ENCODE results near the gene WDR86. TPM values are rescaled to one million over a fixed set of nuclear protein-coding genes. Genes with fewer than 3 reads are reported as not detected.

WDR86 gene
- total RNA-seq, 1 experiment from 2014 or later: not detected

DNA sequence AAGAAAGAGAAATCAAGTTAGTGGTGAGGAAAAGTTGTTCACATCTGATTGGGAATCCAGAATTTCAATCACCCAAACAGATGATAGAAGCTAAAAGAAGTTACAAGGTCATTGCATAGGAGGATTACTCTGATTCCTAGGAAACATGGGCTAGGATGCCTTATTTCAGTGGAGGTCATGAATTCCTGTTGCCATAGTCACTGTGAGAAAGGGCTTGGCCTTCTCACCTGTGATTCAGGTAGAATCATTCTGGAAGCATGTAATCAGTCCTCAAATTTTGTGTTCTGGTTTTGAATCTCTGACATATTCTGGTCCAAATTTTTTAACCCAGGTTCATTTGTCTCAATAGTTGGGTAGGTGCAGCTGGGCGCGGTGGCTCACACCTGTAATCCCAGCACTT is 72.5 kb downstream of the WDR86 start:
- no peak overlapping the region for H3K27ac Mint-ChIP-seq (ENCODE audit: unreplicated experiment)
- H3K4me1 Mint-ChIP-seq (ENCODE audit: low read depth, unreplicated experiment): peaks cover 14% of the 10 kb centered on the region
- peaks cover 22% of the 10 kb centered on the region for H3K36me3 Mint-ChIP-seq (ENCODE audit: insufficient read depth, unreplicated experiment)
- TF ChIP-seq, protein P1, sequence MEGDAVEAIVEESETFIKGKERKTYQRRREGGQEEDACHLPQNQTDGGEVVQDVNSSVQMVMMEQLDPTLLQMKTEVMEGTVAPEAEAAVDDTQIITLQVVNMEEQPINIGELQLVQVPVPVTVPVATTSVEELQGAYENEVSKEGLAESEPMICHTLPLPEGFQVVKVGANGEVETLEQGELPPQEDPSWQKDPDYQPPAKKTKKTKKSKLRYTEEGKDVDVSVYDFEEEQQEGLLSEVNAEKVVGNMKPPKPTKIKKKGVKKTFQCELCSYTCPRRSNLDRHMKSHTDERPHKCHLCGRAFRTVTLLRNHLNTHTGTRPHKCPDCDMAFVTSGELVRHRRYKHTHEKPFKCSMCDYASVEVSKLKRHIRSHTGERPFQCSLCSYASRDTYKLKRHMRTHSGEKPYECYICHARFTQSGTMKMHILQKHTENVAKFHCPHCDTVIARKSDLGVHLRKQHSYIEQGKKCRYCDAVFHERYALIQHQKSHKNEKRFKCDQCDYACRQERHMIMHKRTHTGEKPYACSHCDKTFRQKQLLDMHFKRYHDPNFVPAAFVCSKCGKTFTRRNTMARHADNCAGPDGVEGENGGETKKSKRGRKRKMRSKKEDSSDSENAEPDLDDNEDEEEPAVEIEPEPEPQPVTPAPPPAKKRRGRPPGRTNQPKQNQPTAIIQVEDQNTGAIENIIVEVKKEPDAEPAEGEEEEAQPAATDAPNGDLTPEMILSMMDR (IDR thresholded peaks at IDR 0.05; ENCODE audit: unreplicated experiment): no peak
- CTCF ChIA-PET: interaction anchor here (0.7 kb wide), 1 partner anchor 1035 kb away, joined by 5 read pairs; no protein-coding TSS in a partner anchor
- H3K4me3 Mint-ChIP-seq (ENCODE audit: low read depth, unreplicated experiment): no peak overlapping the region
- no peaks in the 10 kb centered on the region for H3K27me3 Mint-ChIP-seq (ENCODE audit: unreplicated experiment)
- DNase-seq: no peak
- no peaks in the 10 kb centered on the region for H3K9me3 Mint-ChIP-seq (ENCODE audit: low read depth, unreplicated experiment)
- intact Hi-C loops (cut with micrococcal nuclease; ENCODE audit: unreplicated experiment): no loop called here
- BruUV-seq (replicated peaks): no TSS peak

DNA sequence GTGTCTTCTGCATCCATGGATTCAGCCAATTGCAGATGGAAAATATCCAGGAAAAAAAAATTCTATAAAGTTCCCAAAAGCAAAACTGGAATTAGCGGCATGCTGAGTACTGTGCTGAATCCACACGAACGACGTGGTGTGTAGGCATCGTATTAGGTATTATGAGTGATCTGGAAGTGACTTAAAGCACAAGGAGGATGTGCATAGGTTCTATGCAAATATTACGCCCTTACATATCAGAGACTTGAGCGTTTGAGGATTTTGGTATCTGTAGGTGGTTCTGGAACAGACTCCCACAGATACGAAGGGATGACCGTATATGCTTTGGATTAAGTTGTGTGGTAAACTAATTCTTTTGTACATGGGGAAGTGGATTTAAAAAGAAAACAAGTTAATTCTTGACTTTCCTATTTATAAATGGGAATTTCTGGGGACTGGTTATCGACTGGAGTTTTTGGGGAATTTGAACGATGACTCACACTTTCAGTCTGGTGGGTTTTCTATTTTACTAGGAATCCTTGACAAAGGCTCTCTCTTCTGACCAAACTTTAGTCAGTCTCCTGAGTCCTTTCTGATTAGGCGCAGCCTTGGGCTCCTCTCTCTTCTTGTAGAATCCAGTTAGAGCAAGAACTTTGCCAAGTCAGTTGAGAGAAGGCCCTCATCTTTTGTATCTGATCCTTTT is 73.7 kb downstream of the WDR86 start:
- no peak for DNase-seq
- CTCF ChIA-PET: interaction anchor here (0.5 kb wide), 1 partner anchor 97 kb away, joined by 3 read pairs; no protein-coding TSS in a partner anchor
- H3K4me3 Mint-ChIP-seq (ENCODE audit: low read depth, unreplicated experiment): no peak overlapping the region
- BruUV-seq (replicated peaks): no TSS peak
- intact Hi-C loops (cut with micrococcal nuclease; ENCODE audit: unreplicated experiment): no loop called here
- peaks cover 14% of the 10 kb centered on the region for H3K4me1 Mint-ChIP-seq (ENCODE audit: low read depth, unreplicated experiment)
- H3K27ac Mint-ChIP-seq (ENCODE audit: unreplicated experiment): no peak overlapping the region
- TF ChIP-seq, protein P1 (IDR thresholded peaks at IDR 0.05; ENCODE audit: unreplicated experiment): no peak
- peaks cover 10% of the 10 kb centered on the region for H3K36me3 Mint-ChIP-seq (ENCODE audit: insufficient read depth, unreplicated experiment)
- no peaks in the 10 kb centered on the region for H3K9me3 Mint-ChIP-seq (ENCODE audit: low read depth, unreplicated experiment)
- no peaks in the 10 kb centered on the region for H3K27me3 Mint-ChIP-seq (ENCODE audit: unreplicated experiment)

DNA sequence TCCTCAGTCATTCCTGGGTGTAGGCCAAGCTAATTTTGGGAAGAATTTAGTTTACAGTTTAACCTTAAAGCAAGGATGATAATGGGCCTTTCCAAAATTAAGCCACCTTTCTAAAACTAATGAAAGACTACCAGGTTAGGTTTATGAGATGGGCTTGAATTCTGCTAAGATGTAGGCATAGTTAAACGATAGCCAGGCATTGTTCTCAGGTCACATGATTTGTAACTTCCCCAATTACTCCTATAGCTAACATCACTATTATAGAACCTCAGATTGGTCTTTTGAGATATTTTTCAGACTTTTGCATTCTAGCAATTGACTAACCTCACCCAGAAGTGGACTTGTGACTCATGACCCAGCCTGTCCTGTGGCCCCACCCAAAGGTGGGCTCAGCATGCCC is 75.2 kb downstream of the WDR86 start:
- H3K36me3 Mint-ChIP-seq (ENCODE audit: insufficient read depth, unreplicated experiment): peaks cover 4% of the 10 kb centered on the region
- CTCF ChIA-PET: no interaction called here
- H3K27me3 Mint-ChIP-seq (ENCODE audit: unreplicated experiment): no peaks in the 10 kb centered on the region
- no peak overlapping the region for H3K27ac Mint-ChIP-seq (ENCODE audit: unreplicated experiment)
- no TSS peak for BruUV-seq (replicated peaks)
- H3K4me1 Mint-ChIP-seq (ENCODE audit: low read depth, unreplicated experiment): peaks cover 14% of the 10 kb centered on the region
- TF ChIP-seq, protein P1 (IDR thresholded peaks at IDR 0.05; ENCODE audit: unreplicated experiment): no peak
- no peaks in the 10 kb centered on the region for H3K9me3 Mint-ChIP-seq (ENCODE audit: low read depth, unreplicated experiment)
- no peak overlapping the region for H3K4me3 Mint-ChIP-seq (ENCODE audit: low read depth, unreplicated experiment)
- DNase-seq: no peak
- intact Hi-C loops (cut with micrococcal nuclease; ENCODE audit: unreplicated experiment): no loop called here

Small RNA genes within 50 kb of the gene (microRNA-seq; reads per million reads assigned to microRNA genes)
- not detected for gene MIR3907

Other genes with a start within 250 kb of the WDR86 start
- not detected in 2 replicates for gene GBX1, start 242.3 kb downstream of the WDR86 start, total RNA-seq (2022)
- not detected in 2 replicates for gene ASB10, start 222.8 kb downstream of the WDR86 start, total RNA-seq (2022)
- not detected in 2 replicates for gene H2BK1, start 199.6 kb downstream of the WDR86 start, total RNA-seq (2022)
- gene ABCF2, start 182.8 kb downstream of the WDR86 start, total RNA-seq (2022): 43.0 and 49.7 TPM in 2 replicates
- gene CHPF2, start 177.6 kb downstream of the WDR86 start, total RNA-seq (2022): 48.1 and 51.3 TPM in 2 replicates
- 2.3 and 4.1 TPM in 2 replicates for gene SMARCD3, start 161.3 kb downstream of the WDR86 start, total RNA-seq (2022)
- 56.2 and 69.2 TPM in 2 replicates for gene NUB1, start 68.2 kb downstream of the WDR86 start, total RNA-seq (2022)
- gene CRYGN, start 30.1 kb upstream of the WDR86 start, total RNA-seq (2022): not detected in 2 replicates
- 123 and 126 TPM in 2 replicates for gene RHEB, start 109.9 kb upstream of the WDR86 start, total RNA-seq (2022)